Trophoblast cell (in vitro differentiated cells and primary cell): ENCODE results near the gene RMP24.

Source experiments
- DNase-seq, 2 donors: peaks; one replicate each; pipeline ENCODE4 v3.0.0-alpha.2; 2016
- H2AFZ ChIP-seq: 2 replicates; pipeline ENCODE4 v1.6.1; 2013; ENCODE audit warnings: low read length, moderate library complexity, mild to moderate bottlenecking; ENCODE audit not compliant: insufficient read depth, poor library complexity
- H2AK5ac ChIP-seq: 2 replicates; pipeline ENCODE4 v1.6.1; 2013; ENCODE audit warnings: mild to moderate bottlenecking, low read length
- H2BK120ac ChIP-seq: 2 replicates; pipeline ENCODE4 v1.6.1; 2013; ENCODE audit warnings: low read length, mild to moderate bottlenecking, moderate library complexity; ENCODE audit not compliant: insufficient read depth, poor library complexity
- H2BK12ac ChIP-seq: 2 replicates; pipeline ENCODE4 v1.6.1; 2013; ENCODE audit warnings: mild to moderate bottlenecking, low read length, moderate library complexity
- H2BK5ac ChIP-seq: 2 replicates; pipeline ENCODE4 v1.6.1; 2013; ENCODE audit warnings: low read length, low read depth, moderate library complexity, mild to moderate bottlenecking; ENCODE audit not compliant: poor library complexity
- H3K14ac ChIP-seq: 2 replicates; pipeline ENCODE4 v1.6.1; 2013; ENCODE audit warnings: mild to moderate bottlenecking, low read length
- H3K18ac ChIP-seq: 2 replicates; pipeline ENCODE4 v1.6.1; 2013; ENCODE audit warnings: mild to moderate bottlenecking, low read length
- H3K23ac ChIP-seq: 2 replicates; pipeline ENCODE4 v1.6.1; 2013; ENCODE audit warnings: low read length
- H3K27ac ChIP-seq: 2 replicates; pipeline ENCODE4 v1.5.1; 2013; ENCODE audit warnings: low read depth, mild to moderate bottlenecking, inconsistent platforms, low read length, moderate library complexity
- H3K27me3 ChIP-seq: 2 replicates; pipeline ENCODE4 v1.6.1; 2013; ENCODE audit warnings: inconsistent platforms, mild to moderate bottlenecking, low read length, moderate library complexity; ENCODE audit not compliant: insufficient read depth
- H3K36me3 ChIP-seq, 2 experiments: 1 replicate in 1 of 2; 2 replicates in 1 of 2; pipeline ENCODE4 v1.6.1; 2013; ENCODE audit warnings: low read length in 2 of 2, mild to moderate bottlenecking in 2 of 2, moderate library complexity in 1 of 2; ENCODE audit not compliant: insufficient read depth in 2 of 2, control insufficient read depth in 1 of 2
- H3K4ac ChIP-seq: 2 replicates; pipeline ENCODE4 v1.6.1; 2013; ENCODE audit warnings: low read depth, mild to moderate bottlenecking, low read length, moderate library complexity
- H3K4me1 ChIP-seq, 2 experiments: 1 replicate in 1 of 2; 2 replicates in 1 of 2; pipeline ENCODE4 v1.6.1; 2013; ENCODE audit warnings: low read length in 2 of 2, mild to moderate bottlenecking in 2 of 2, moderate library complexity in 1 of 2; ENCODE audit not compliant: insufficient read depth in 2 of 2, control insufficient read depth in 1 of 2
- H3K4me2 ChIP-seq: 2 replicates; pipeline ENCODE4 v1.6.1; 2013; ENCODE audit warnings: inconsistent platforms, mild to moderate bottlenecking, low read length, moderate library complexity
- H3K4me3 ChIP-seq: 2 replicates; pipeline ENCODE4 v1.5.1; 2013; ENCODE audit warnings: mild to moderate bottlenecking, low read depth, low read length, inconsistent platforms
- H3K79me1 ChIP-seq: one replicate; pipeline ENCODE4 v1.6.1; 2013; ENCODE audit warnings: low read length
- H3K79me2 ChIP-seq: 2 replicates; pipeline ENCODE4 v1.6.1; 2013; ENCODE audit warnings: low read length, mild to moderate bottlenecking; ENCODE audit not compliant: control insufficient read depth, insufficient read depth, poor library complexity
- H3K9ac ChIP-seq: 2 replicates; pipeline ENCODE4 v1.6.1; 2013; ENCODE audit warnings: mild to moderate bottlenecking, low read length
- H3K9me3 ChIP-seq: 2 replicates; pipeline ENCODE4 v1.6.1; 2013; ENCODE audit warnings: low read depth, mild to moderate bottlenecking, control low read depth, inconsistent platforms, low read length; ENCODE audit not compliant: insufficient read depth
- H4K12ac ChIP-seq: 2 replicates; pipeline ENCODE4 v1.6.1; 2013; ENCODE audit warnings: low read depth, mild to moderate bottlenecking, low read length, moderate library complexity
- H4K8ac ChIP-seq: 2 replicates; pipeline ENCODE4 v1.6.1; 2013; ENCODE audit warnings: low read depth, mild to moderate bottlenecking, low read length, moderate library complexity
- H4K91ac ChIP-seq: one replicate; pipeline ENCODE4 v1.6.1; 2013; ENCODE audit warnings: low read depth, mild to moderate bottlenecking, low read length, moderate library complexity
- WGBS: extraction: QIAGEN DNeasy Blood & Tissue Kit; methylation state at CpG from one replicate; pipeline ENCODE4 v1.1.7; 2013; ENCODE audit warnings: missing lambda C conversion rate; ENCODE audit not compliant: insufficient read length, insufficient coverage; ENCODE audit errors: extremely low coverage; 5-methylcytosine and 5-hydroxymethylcytosine counted together

RMP24 gene

GRCh38 chr18:35969676-35970075 lies 2.8 kb upstream of the RMP24 start:
- peaks cover 5 to 6% of the 10 kb centered on the region in 2 experiments for H3K4me1 ChIP-seq
- H2AFZ ChIP-seq = no peak overlapping the region
- no peak for DNase-seq
- no peak overlapping the region for H3K23ac ChIP-seq
- H3K9ac ChIP-seq = no peak overlapping the region
- no peak overlapping the region for H4K91ac ChIP-seq
- H3K79me1 ChIP-seq = peaks cover 5% of the 10 kb centered on the region
- no peak overlapping the region for H3K4me2 ChIP-seq
- no peak overlapping the region for H4K8ac ChIP-seq
- H3K27me3 ChIP-seq = no peaks in the 10 kb centered on the region
- H3K27ac ChIP-seq = no peak overlapping the region
- no peak overlapping the region for H3K14ac ChIP-seq
- no peak overlapping the region for H4K12ac ChIP-seq
- H3K4ac ChIP-seq = no peak overlapping the region
- no peak overlapping the region for H3K18ac ChIP-seq
- peaks cover 5% of the 10 kb centered on the region for H3K79me2 ChIP-seq
- no peak overlapping the region for H2BK120ac ChIP-seq
- no peak overlapping the region for H2BK12ac ChIP-seq
- H2BK5ac ChIP-seq = no peak overlapping the region
- no peak overlapping the region for H3K4me3 ChIP-seq
- H3K9me3 ChIP-seq = no peaks in the 10 kb centered on the region
- no peak overlapping the region for H2AK5ac ChIP-seq
- H3K36me3 ChIP-seq = peaks cover 0 to 3% of the 10 kb centered on the region in 2 experiments

- Histone ChIP-seq H4K8ac (no peak overlapping the region), H4K91ac (peak overlapping the region; percentile 65), H2AFZ (peak overlapping the region; percentile 90), H2AK5ac (no peak overlapping the region), H3K27me3 (no peaks in the 10 kb centered on the region), H3K4me1 (peaks cover 5 to 6% of the 10 kb centered on the region in 2 experiments), H2BK120ac (no peak overlapping the region), H3K23ac (no peak overlapping the region), H3K4ac (no peak overlapping the region), H2BK5ac (no peak overlapping the region), H3K27ac (peak overlapping the region; percentile 65), H3K79me2 (peaks cover 5% of the 10 kb centered on the region), H3K18ac (no peak overlapping the region), H3K79me1 (peaks cover 5% of the 10 kb centered on the region), H3K9ac (no peak overlapping the region), H2BK12ac (no peak overlapping the region), H3K4me2 (peak overlapping the region; percentile 70), H3K9me3 (no peaks in the 10 kb centered on the region), H3K4me3 (peak overlapping the region; percentile 89), H3K36me3 (peaks cover 0 to 3% of the 10 kb centered on the region in 2 experiments), H4K12ac (peak overlapping the region; percentile 14), H3K14ac (no peak overlapping the region)
- no peak for DNase-seq
- WGBS = no CpG with 5 or more reads among the region's 15 CpGs
Measured at GRCh38 chr18:35971661-35972196, 750 bp upstream of the RMP24 start.

- no peak overlapping the region for H4K91ac ChIP-seq
- H3K4ac ChIP-seq = peak overlapping the region; percentile 72
- H3K4me1 ChIP-seq = peaks cover 5 to 6% of the 10 kb centered on the region in 2 experiments
- H3K18ac ChIP-seq = no peak overlapping the region
- no CpG with 5 or more reads among the region's 12 CpGs for WGBS
- no peak overlapping the region for H3K4me3 ChIP-seq
- H3K14ac ChIP-seq = no peak overlapping the region
- H4K8ac ChIP-seq = no peak overlapping the region
- no peak overlapping the region for H3K27ac ChIP-seq
- H3K27me3 ChIP-seq = no peaks in the 10 kb centered on the region
- peak overlapping the region; percentile 41 for H3K4me2 ChIP-seq
- H3K9me3 ChIP-seq = no peaks in the 10 kb centered on the region
- no peak for DNase-seq
- H3K79me1 ChIP-seq = peaks cover 5% of the 10 kb centered on the region
- no peak overlapping the region for H2BK12ac ChIP-seq
- no peak overlapping the region for H3K23ac ChIP-seq
- H4K12ac ChIP-seq = no peak overlapping the region
- H2AFZ ChIP-seq = peak overlapping the region; percentile 55
- H2AK5ac ChIP-seq = no peak overlapping the region
- H2BK120ac ChIP-seq = no peak overlapping the region
- H3K9ac ChIP-seq = no peak overlapping the region
- H3K36me3 ChIP-seq = peaks cover 13 to 14% of the 10 kb centered on the region in 2 experiments
- no peak overlapping the region for H2BK5ac ChIP-seq
- H3K79me2 ChIP-seq = peaks cover 5% of the 10 kb centered on the region
Measured at GRCh38 chr18:35973650-35974049, 1.2 kb downstream of the RMP24 start.

GRCh38 chr18:35974181-35974580 lies 1.7 kb downstream of the RMP24 start:
- no peak overlapping the region for H3K4ac ChIP-seq
- H3K14ac ChIP-seq = no peak overlapping the region
- no peak overlapping the region for H2BK5ac ChIP-seq
- no peak for DNase-seq
- H3K4me1 ChIP-seq = peaks cover 5 to 6% of the 10 kb centered on the region in 2 experiments
- H3K4me2 ChIP-seq = no peak overlapping the region
- no peak overlapping the region for H3K18ac ChIP-seq
- H3K27me3 ChIP-seq = no peaks in the 10 kb centered on the region
- H3K9me3 ChIP-seq = no peaks in the 10 kb centered on the region
- no peak overlapping the region for H3K27ac ChIP-seq
- no peak overlapping the region for H3K23ac ChIP-seq
- H2AK5ac ChIP-seq = no peak overlapping the region
- H4K91ac ChIP-seq = no peak overlapping the region
- no peak overlapping the region for H4K12ac ChIP-seq
- peaks cover 5% of the 10 kb centered on the region for H3K79me2 ChIP-seq
- H2AFZ ChIP-seq = no peak overlapping the region
- no peak overlapping the region for H4K8ac ChIP-seq
- H2BK120ac ChIP-seq = no peak overlapping the region
- no peak overlapping the region for H3K9ac ChIP-seq
- 100% methylated on average over 1 of the region's 3 CpGs for WGBS
- no peak overlapping the region for H3K4me3 ChIP-seq
- peaks cover 5% of the 10 kb centered on the region for H3K79me1 ChIP-seq
- no peak overlapping the region for H2BK12ac ChIP-seq
- peaks cover 13 to 14% of the 10 kb centered on the region in 2 experiments for H3K36me3 ChIP-seq
